G401 (cell line): ENCODE data around the gene ETHE1. TPM values are rescaled to one million over a fixed set of nuclear protein-coding genes. Genes with fewer than 3 reads are reported as not detected.

Experiments used
- DNase-seq: peaks from one replicate; pipeline ENCODE4 v3.0.0-alpha.2; 2015; ENCODE audit warnings: low spot score
- in situ Hi-C: cut with HindIII; loops from 2 replicates; pipeline ENCODE4 v1.10.0; 2016; ENCODE audit warnings: low sequenced_read_pairs, mixed read lengths
- total RNA-seq: library from RNA; depleted of rRNA; stranded (reverse); fragments of >200 nt; shearing (Covaris generic); gene quantifications from 2 replicates; pipeline ENCODE4 v1.2.3, GENCODE V29; 2014; rRNA removed

Gene ETHE1, protein sequence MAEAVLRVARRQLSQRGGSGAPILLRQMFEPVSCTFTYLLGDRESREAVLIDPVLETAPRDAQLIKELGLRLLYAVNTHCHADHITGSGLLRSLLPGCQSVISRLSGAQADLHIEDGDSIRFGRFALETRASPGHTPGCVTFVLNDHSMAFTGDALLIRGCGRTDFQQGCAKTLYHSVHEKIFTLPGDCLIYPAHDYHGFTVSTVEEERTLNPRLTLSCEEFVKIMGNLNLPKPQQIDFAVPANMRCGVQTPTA
- 227 and 243 TPM in 2 replicates for total RNA-seq

- peak; percentile 84 for DNase-seq
- in situ Hi-C loops, result no loop called here
These were observed at the start of gene ETHE1 for GRCh38 chr19:43526884-43527859. Gene ETHE1, minus strand, starts transcription at chr19:43527201. Its CDS starts 24 bp downstream, at chr19:43527177.

GRCh38 chr19:43575955-43576878, 49.2 kb upstream of the ETHE1 start:
- in situ Hi-C loops, result loop anchor here (5.0 kb wide), 1 partner anchor 39 kb away; no protein-coding TSS in a partner anchor

GRCh38 chr19:43575156-43575950, 48.4 kb upstream of the ETHE1 start, which contains the start of the genes PINLYP and XRCC1:
Gene PINLYP, plus strand, starts transcription at chr19:43575801. Its CDS starts 1,391 bp downstream, at chr19:43577192.
Gene XRCC1, minus strand, starts transcription at chr19:43575527. Its CDS starts 69 bp downstream, at chr19:43575458.
- DNase-seq, result peak; percentile 99
- in situ Hi-C loops, result loop anchor here (5.0 kb wide), 1 partner anchor 38 kb away; no protein-coding TSS in a partner anchor

More at GRCh38 chr19:43575955-43576878, 49.2 kb upstream of the ETHE1 start:
- DNase-seq, result no peak

- in situ Hi-C loops, result loop anchor here (5.0 kb wide), 1 partner anchor 37 kb away; no protein-coding TSS in a partner anchor
- no peak for DNase-seq
These were observed 47.6 kb upstream of the ETHE1 start for GRCh38 chr19:43574424-43575155.

- DNase-seq, result no peak
- in situ Hi-C loops, result no loop called here
These were observed 45.2 kb upstream of the ETHE1 start for GRCh38 chr19:43572171-43572588.

DNA sequence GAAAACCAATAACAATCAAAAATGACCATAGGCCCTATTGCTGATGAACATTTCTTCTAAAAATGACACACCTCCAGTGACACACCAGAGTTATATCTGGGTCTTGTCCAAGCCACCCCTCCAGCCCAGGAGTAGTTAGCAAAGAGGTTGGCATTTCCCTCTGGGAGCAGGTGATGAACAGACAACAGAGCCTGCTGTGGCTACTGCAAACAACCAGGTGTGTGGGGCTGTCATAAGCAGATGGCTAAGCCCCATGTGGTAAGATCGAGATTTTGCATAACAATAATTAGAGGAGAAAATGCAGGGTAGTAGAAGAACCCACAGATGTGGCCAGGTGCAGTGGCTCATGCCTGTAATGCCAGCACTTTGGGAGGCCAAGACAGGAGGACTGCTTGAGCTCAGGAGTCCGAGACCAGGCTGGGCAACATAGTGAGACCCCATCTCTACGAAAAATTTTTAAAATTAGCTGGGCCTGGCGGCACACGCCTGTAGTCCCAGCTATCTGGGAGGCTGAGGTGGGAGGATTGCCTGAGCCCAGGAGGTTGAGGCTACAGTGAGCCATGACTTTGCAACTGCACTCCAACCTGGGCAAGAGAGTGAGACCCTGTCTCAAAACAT, 43.3 kb upstream of the ETHE1 start:
- DNase-seq, result no peak
- in situ Hi-C loops, result no loop called here

- DNase-seq, result no peak
- in situ Hi-C loops, result no loop called here
These were observed 42.7 kb upstream of the ETHE1 start for GRCh38 chr19:43569657-43570056.

DNA sequence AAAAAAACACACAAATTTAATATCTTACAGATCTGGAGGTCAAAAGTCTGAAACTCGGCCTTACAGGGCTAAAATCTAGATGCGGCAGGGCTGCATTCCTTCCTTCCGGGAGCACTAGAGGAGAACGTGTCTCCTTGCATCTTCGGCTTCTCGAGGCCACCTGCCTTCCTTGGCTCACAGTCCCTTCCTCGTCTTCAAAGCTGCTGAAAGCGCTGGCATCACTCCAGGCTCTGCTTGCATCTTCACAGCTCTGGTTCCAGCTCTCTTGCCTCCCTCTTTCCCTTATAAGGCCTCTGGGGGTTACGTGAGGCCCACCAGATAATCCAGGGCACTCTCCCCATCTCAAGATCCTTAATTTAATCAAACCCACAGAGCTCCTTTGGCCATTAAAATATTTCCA, 37.8 kb upstream of the ETHE1 start:
- in situ Hi-C loops, result no loop called here
- DNase-seq, result peak; percentile 83

DNA sequence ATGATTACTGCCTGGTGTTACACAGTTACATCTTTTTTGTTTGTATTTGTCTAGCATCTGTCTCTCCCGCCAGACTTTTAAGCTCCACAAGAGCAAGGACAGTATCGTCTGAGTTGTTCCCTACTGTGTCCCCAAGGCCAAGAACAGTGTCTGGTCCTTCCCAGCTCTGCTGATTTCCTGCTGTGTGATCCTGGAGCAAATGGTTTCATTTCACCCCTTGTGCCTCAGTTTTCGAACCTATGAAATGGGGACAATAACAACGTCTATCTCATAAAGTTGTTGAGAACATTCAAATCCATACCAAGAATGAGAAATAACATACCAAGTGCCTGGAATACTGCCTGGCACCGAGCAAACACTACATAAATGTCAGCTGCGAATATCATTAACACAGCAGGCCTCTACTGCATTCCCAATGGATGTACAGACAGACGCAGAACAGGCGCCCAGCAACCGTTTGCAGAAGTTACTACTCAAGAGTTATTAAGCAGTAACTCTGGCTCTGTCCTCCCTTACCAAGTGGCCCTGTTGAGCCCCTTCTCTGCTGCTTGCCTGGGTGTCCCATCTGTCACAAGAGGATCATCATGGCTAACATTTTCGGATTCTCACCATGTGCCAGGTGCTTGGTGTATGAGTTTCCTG, 36.9 kb upstream of the ETHE1 start:
- in situ Hi-C loops, result no loop called here
- peak; percentile 28 for DNase-seq

DNA sequence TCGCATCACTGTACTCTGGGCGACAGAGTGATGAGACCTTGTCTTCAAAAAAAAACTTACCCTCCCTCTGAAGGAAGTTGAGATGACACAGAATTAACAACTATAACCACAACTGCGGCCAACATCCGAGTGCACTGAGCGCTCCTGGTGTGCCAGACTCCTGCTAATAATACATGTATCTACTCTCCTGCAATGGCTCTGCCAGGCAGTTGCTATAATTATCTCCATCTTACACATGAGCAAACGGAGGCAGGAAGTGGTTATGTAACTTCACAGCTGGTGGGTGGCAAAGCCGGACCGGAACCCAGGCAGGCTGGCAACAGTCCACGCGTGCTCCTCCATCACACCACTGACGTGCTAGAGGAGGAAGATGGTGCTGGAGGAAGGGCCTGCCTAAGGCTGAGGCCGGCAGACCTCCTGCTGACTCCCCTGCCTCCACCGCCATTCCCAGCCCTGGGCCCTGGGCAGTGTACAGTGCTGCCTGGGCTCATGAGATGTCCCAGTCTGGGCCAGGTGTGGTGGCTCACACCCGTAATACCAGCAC, 35.8 kb upstream of the ETHE1 start:
- peak; percentile 96 for DNase-seq
- in situ Hi-C loops, result no loop called here

DNA sequence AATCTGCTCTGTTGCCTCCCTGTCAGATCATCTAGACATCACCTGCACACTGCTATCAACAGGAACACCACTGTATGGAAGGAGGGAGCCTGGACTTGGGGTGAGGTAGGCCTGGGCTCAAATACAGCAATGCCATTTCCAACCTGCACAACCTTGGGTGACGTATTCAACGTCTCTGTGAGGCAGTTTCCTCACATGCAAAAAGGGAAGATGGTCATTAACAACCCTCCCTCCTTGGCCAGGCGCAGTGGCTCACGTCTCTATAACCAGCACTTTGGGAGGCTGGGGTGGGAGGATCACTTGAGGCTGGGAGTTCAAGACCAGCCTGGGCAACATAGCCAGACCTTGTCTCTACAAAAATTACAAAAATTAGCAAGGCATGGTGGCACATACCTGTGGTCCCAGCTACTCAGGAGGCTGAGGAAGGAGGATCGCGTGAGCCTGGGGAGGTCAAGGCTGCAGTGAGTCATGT, 35.3 kb upstream of the ETHE1 start:
- in situ Hi-C loops, result no loop called here
- no peak for DNase-seq

GRCh38 chr19:43561139-43561970, 34.4 kb upstream of the ETHE1 start:
- in situ Hi-C loops, result no loop called here
- DNase-seq, result no peak

GRCh38 chr19:43560687-43561086, 33.7 kb upstream of the ETHE1 start:
- DNase-seq, result no peak

DNA sequence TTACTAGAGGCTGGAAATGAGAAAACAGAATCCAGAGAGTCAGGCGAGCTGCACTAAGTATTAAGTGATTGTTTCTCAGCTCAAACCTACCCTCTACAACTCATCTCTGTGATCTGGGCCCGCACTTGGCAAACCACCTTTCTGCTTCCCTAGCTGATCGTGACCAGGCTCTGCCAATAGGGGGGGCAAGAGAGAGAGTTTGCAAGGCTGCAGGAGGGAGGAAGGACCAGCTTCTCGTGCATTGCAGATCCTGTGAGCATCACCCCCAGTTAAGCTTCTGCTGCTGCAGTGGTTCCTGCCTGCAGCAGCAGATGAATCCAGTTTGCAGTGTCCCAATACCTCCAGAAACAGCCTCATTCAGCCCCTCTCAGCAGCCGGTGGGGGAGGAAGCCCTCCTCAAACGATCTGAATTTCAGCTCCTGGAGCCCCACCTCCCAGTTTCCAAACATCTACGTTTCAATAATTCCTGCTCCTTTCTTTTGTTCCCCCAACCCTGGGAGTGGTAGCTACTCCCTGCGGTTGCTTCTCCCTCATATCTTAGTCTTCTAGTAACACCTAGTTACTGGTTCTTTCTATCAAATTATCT, 28.3 kb upstream of the ETHE1 start:
- in situ Hi-C loops, result no loop called here

More at GRCh38 chr19:43560687-43561086, 33.7 kb upstream of the ETHE1 start:
- in situ Hi-C loops, result no loop called here

More for the DNA sequence above, 28.3 kb upstream of the ETHE1 start:
- peak; percentile 92 for DNase-seq
